ENCODE measurements around the gene RILP. TPM values are rescaled to one million over a fixed set of nuclear protein-coding genes. Genes with fewer than 3 reads are reported as not detected.

Gene RILP
- total RNA-seq, 1 donor from 2014 or later, result 41.5 TPM

- peaks cover 40% of the 10 kb centered on the region for H3K4me1 ChIP-seq
- ATAC-seq (no peak), DNase-seq (no peak)
- no peak overlapping the region for H3K27ac ChIP-seq
- peaks cover 25% of the 10 kb centered on the region for H3K36me3 ChIP-seq
- intact Hi-C loops (cut with DNase I), result loop anchor here (5.0 kb wide), 1 partner anchor 48 kb away; no protein-coding TSS in a partner anchor
- no peaks in the 10 kb centered on the region for H3K27me3 ChIP-seq (ENCODE audit: low read depth)
- no peak overlapping the region for H3K4me3 ChIP-seq
- TF ChIP-seq CTCF (IDR thresholded peaks at IDR 0.05), result no peak
- no peaks in the 10 kb centered on the region for H3K9me3 ChIP-seq
Measured at GRCh38 chr17:1625053-1625452, 24.6 kb downstream of the RILP start.

- no peak for ATAC-seq
- Histone ChIP-seq H3K27me3 (ENCODE audit: low read depth) (no peaks in the 10 kb centered on the region), H3K4me3 (no peak overlapping the region), H3K27ac (no peak overlapping the region), H3K36me3 (peaks cover 26% of the 10 kb centered on the region), H3K9me3 (no peaks in the 10 kb centered on the region), H3K4me1 (peaks cover 36% of the 10 kb centered on the region)
- intact Hi-C loops (cut with DNase I), result loop anchor here (5.0 kb wide), 1 partner anchor 47 kb away; no protein-coding TSS in a partner anchor
- TF ChIP-seq CTCF (IDR thresholded peaks at IDR 0.05), result no peak
- no peak for DNase-seq
Measured at GRCh38 chr17:1624650-1625049, 25.0 kb downstream of the RILP start.

GRCh38 chr17:1623057-1623630 lies 26.5 kb downstream of the RILP start:
- H3K27me3 ChIP-seq (ENCODE audit: low read depth), result no peaks in the 10 kb centered on the region
- no peaks in the 10 kb centered on the region for H3K9me3 ChIP-seq
- peaks cover 37% of the 10 kb centered on the region for H3K36me3 ChIP-seq
- intact Hi-C loops (cut with DNase I), result no loop called here
- TF ChIP-seq CTCF (IDR thresholded peaks at IDR 0.05), result no peak
- no peak overlapping the region for H3K4me3 ChIP-seq
- DNase-seq (no peak), ATAC-seq (no peak)
- H3K4me1 ChIP-seq, result peaks cover 38% of the 10 kb centered on the region
- H3K27ac ChIP-seq, result no peak overlapping the region

GRCh38 chr17:1621273-1621954 lies 28.3 kb downstream of the RILP start:
- H3K27ac ChIP-seq, result no peak overlapping the region
- no peak for ATAC-seq
- H3K4me1 ChIP-seq, result peaks cover 34% of the 10 kb centered on the region
- H3K36me3 ChIP-seq, result peaks cover 54% of the 10 kb centered on the region
- H3K27me3 ChIP-seq (ENCODE audit: low read depth), result no peaks in the 10 kb centered on the region
- DNase-seq, result no peak
- intact Hi-C loops (cut with DNase I), result no loop called here
- no peak for TF ChIP-seq CTCF (IDR thresholded peaks at IDR 0.05)
- no peaks in the 10 kb centered on the region for H3K9me3 ChIP-seq
- no peak overlapping the region for H3K4me3 ChIP-seq

- H3K27me3 ChIP-seq (ENCODE audit: low read depth), result no peaks in the 10 kb centered on the region
- intact Hi-C loops (cut with DNase I), result no loop called here
- H3K4me3 ChIP-seq, result no peak overlapping the region
- ATAC-seq, result no peak
- peaks cover 25% of the 10 kb centered on the region for H3K4me1 ChIP-seq
- H3K9me3 ChIP-seq, result no peaks in the 10 kb centered on the region
- DNase-seq, result no peak
- TF ChIP-seq CTCF (IDR thresholded peaks at IDR 0.05), result no peak
- H3K27ac ChIP-seq, result no peak overlapping the region
- H3K36me3 ChIP-seq, result peaks cover 59% of the 10 kb centered on the region
Measured at GRCh38 chr17:1620486-1620885, 29.2 kb downstream of the RILP start.

Data from lower lobe of right lung (tissue), 2 donors.